Stimulated activated naive CD8-positive, alpha-beta T cell treated with anti-CD3 and anti-CD28 coated beads, Interleukin-15, Interleukin-2, amounts not matched to agents 100 ng/mL and 50 ng/mL, for 24 hours (primary cell): ENCODE data around the gene TIMM44.
A peak's percentile ranks its signal among the peaks of the same experiment; 100 is the strongest.

Source experiments
- H3K27ac Mint-ChIP-seq: one replicate; pipeline ENCODE4 v1.8.0; 2021; ENCODE audit warnings: mild to moderate bottlenecking, mixed read lengths
- H3K27me3 Mint-ChIP-seq: one replicate; pipeline ENCODE4 v1.8.0; 2021; ENCODE audit warnings: mixed read lengths
- H3K36me3 Mint-ChIP-seq: one replicate; pipeline ENCODE4 v1.8.0; 2021; ENCODE audit warnings: low read depth, mixed read lengths
- H3K4me1 Mint-ChIP-seq: one replicate; pipeline ENCODE4 v1.8.0; 2021; ENCODE audit warnings: low read depth, mixed read lengths
- H3K4me3 Mint-ChIP-seq: one replicate; pipeline ENCODE4 v1.8.0; 2021; ENCODE audit warnings: mild to moderate bottlenecking, mixed read lengths
- H3K9me3 Mint-ChIP-seq: one replicate; pipeline ENCODE4 v1.8.0; 2021; ENCODE audit warnings: mixed read lengths

TIMM44 gene

GRCh38 chr19:7910321-7911161 lies 32.9 kb downstream of the TIMM44 start:
- H3K9me3 Mint-ChIP-seq = no peaks in the 10 kb centered on the region
- peaks cover 12% of the 10 kb centered on the region for H3K27me3 Mint-ChIP-seq
- H3K36me3 Mint-ChIP-seq = peaks cover 17% of the 10 kb centered on the region
- H3K4me1 Mint-ChIP-seq = peaks cover 5% of the 10 kb centered on the region
- H3K27ac Mint-ChIP-seq = no peak overlapping the region
- H3K4me3 Mint-ChIP-seq = no peak overlapping the region

DNA sequence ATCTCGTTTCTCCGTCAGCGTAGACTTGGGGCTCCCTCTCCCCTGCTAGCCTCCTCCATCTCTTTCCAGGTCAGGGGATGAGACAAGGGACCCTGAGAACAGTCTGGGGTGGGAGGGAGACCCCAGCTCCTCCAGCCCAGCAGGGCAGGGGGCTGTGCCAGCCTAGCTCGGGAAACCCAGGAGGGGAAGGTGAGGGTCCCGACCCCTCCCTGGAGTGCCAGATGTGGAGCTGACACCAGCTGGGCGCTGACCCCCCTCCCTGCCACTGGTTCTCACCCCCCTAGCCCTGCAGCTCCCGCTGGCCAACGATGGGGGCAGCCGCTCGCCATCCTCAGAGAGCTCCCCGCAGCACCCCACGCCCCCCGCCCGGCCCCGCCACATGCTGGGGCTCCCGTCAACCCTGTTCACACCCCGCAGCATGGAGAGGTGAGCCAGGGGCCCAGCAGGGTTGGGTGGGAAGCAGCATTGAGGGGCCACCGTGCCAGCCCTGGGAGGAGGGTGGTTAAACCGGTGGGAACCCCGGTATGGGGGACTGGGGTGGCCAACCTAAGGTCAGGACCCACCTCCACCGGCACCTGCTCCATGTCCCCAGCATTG lies 33.9 kb downstream of the TIMM44 start:
- H3K4me3 Mint-ChIP-seq = no peak overlapping the region
- no peaks in the 10 kb centered on the region for H3K9me3 Mint-ChIP-seq
- H3K27ac Mint-ChIP-seq = no peak overlapping the region
- peaks cover 17% of the 10 kb centered on the region for H3K36me3 Mint-ChIP-seq
- peaks cover 11% of the 10 kb centered on the region for H3K4me1 Mint-ChIP-seq
- peaks cover 2% of the 10 kb centered on the region for H3K27me3 Mint-ChIP-seq

DNA sequence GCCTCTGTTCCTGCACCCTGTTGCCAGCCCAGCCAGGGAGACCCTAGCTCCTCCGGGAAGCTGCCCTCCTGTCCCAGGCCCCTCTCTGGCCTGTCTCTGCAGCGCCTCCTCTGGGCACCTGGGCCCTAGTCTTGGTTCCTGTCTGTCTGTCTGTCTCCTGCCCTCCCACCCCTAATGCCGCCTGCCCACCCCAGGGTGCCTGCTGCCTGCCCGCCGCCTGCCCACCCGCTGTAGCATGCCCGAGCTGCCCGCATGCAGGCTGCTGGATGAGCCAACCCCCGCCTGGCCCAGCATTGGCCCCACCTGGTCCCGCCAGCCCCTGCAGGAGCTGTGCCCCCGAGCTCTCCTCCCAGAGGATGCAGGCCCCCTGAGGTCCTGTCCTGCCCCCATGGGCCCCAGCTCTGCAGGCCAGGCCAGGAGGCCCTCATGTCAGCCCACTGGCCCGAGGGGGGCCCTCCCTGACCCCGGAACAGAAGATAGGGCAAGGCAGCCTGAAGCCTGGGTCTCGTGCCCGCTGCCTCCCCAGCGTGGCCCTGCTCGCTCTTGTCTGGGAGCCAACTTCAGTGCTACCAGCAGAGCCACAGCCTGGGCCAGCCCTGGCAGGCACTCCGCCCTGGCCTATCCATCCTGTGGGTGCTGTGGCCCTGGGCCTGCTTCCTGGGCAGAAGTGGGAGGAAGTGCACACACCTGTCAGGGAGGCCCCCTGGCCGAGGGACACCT lies 34.6 kb downstream of the TIMM44 start:
- H3K4me3 Mint-ChIP-seq = no peak overlapping the region
- H3K4me1 Mint-ChIP-seq = peaks cover 13% of the 10 kb centered on the region
- H3K9me3 Mint-ChIP-seq = no peaks in the 10 kb centered on the region
- H3K27me3 Mint-ChIP-seq = no peaks in the 10 kb centered on the region
- H3K27ac Mint-ChIP-seq = no peak overlapping the region
- peaks cover 17% of the 10 kb centered on the region for H3K36me3 Mint-ChIP-seq

- H3K27me3 Mint-ChIP-seq = no peaks in the 10 kb centered on the region
- H3K4me1 Mint-ChIP-seq = peaks cover 18% of the 10 kb centered on the region
- H3K27ac Mint-ChIP-seq = no peak overlapping the region
- no peaks in the 10 kb centered on the region for H3K9me3 Mint-ChIP-seq
- H3K36me3 Mint-ChIP-seq = peaks cover 17% of the 10 kb centered on the region
- H3K4me3 Mint-ChIP-seq = no peak overlapping the region
Observed at GRCh38 chr19:7908078-7908699, 35.3 kb downstream of the TIMM44 start.

- Mint-ChIP-seq H3K27ac (no peak overlapping the region), H3K27me3 (no peaks in the 10 kb centered on the region), H3K36me3 (peaks cover 12% of the 10 kb centered on the region), H3K4me3 (no peak overlapping the region), H3K9me3 (no peaks in the 10 kb centered on the region), H3K4me1 (peaks cover 24% of the 10 kb centered on the region)
Observed at GRCh38 chr19:7907544-7907943, 35.9 kb downstream of the TIMM44 start.

DNA sequence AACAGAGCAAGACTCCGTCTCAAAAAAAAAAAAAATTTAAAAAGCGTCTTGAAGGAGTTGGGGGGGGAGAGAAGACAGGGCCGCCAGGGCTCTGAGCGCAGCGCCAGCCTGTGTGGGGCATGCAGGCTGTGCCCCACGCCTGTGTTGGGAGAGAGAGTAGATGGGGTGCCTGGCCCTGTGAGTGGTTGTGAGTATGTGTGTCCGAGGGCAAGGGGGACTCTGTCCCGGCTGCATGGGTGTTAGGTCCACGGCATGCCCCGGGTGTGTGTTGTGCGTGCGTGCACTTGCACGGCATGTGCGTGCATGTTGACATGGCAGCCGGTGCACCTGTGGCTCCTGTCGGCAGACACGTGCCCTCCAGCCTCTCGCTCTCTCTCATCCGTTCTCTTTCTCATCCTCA lies 36.3 kb downstream of the TIMM44 start:
- peaks cover 11% of the 10 kb centered on the region for H3K36me3 Mint-ChIP-seq
- H3K27me3 Mint-ChIP-seq = no peaks in the 10 kb centered on the region
- H3K9me3 Mint-ChIP-seq = no peaks in the 10 kb centered on the region
- H3K27ac Mint-ChIP-seq = no peak overlapping the region
- H3K4me1 Mint-ChIP-seq = peaks cover 27% of the 10 kb centered on the region
- H3K4me3 Mint-ChIP-seq = no peak overlapping the region

GRCh38 chr19:7905859-7906258 lies 37.6 kb downstream of the TIMM44 start:
- H3K27ac Mint-ChIP-seq = peak overlapping the region; percentile 57

DNA sequence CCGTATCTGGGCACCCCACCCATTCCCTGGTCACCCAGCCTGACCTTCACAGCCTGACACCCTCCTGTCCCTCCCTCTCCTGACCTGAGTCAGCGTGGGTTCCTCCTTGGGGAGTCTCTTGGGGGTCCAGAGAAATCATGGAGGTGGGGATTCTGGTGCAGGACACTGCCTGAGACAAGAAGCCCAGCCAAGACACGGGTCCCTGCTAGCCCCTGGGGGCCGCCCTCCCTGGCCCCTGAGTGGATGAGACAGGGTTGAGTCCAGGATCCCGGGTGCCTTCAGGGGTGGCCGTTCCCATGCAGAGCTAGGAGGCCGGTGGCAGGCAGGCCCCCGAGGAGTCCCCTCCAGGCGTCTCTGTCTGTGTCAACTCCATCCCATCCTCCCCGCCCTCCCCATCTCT lies 38.2 kb downstream of the TIMM44 start:
- Mint-ChIP-seq H3K27ac (peak overlapping the region; percentile 81), H3K9me3 (no peaks in the 10 kb centered on the region), H3K4me3 (peak overlapping the region; percentile 85), H3K27me3 (no peaks in the 10 kb centered on the region), H3K4me1 (peaks cover 27% of the 10 kb centered on the region), H3K36me3 (no peaks in the 10 kb centered on the region)

More at GRCh38 chr19:7905859-7906258, 37.6 kb downstream of the TIMM44 start:
- peaks cover 5% of the 10 kb centered on the region for H3K36me3 Mint-ChIP-seq
- no peaks in the 10 kb centered on the region for H3K9me3 Mint-ChIP-seq
- no peaks in the 10 kb centered on the region for H3K27me3 Mint-ChIP-seq
- H3K4me1 Mint-ChIP-seq = peaks cover 27% of the 10 kb centered on the region
- peak overlapping the region; percentile 69 for H3K4me3 Mint-ChIP-seq

GRCh38 chr19:7904074-7905020 lies 39.1 kb downstream of the TIMM44 start:
- Mint-ChIP-seq H3K27ac (peak overlapping the region; percentile 81), H3K27me3 (no peaks in the 10 kb centered on the region)

GRCh38 chr19:7903244-7904073 lies 40.0 kb downstream of the TIMM44 start, which contains the start of gene MAP2K7:
Gene MAP2K7, plus strand, starts transcription at chr19:7903877. Its CDS starts 68 bp downstream, at chr19:7903945.
- Mint-ChIP-seq H3K4me3 (peak within 1 kb of the TSS; percentile 86), H3K9me3 (no peaks in the 10 kb centered on the region), H3K4me1 (peaks cover 27% of the 10 kb centered on the region), H3K36me3 (no peaks in the 10 kb centered on the region), H3K27me3 (no peaks in the 10 kb centered on the region), H3K27ac (peak within 1 kb of the TSS; percentile 96)

More at GRCh38 chr19:7904074-7905020, 39.1 kb downstream of the TIMM44 start:
- no peaks in the 10 kb centered on the region for H3K36me3 Mint-ChIP-seq
- H3K9me3 Mint-ChIP-seq = no peaks in the 10 kb centered on the region
- peaks cover 27% of the 10 kb centered on the region for H3K4me1 Mint-ChIP-seq
- peak overlapping the region; percentile 86 for H3K4me3 Mint-ChIP-seq

DNA sequence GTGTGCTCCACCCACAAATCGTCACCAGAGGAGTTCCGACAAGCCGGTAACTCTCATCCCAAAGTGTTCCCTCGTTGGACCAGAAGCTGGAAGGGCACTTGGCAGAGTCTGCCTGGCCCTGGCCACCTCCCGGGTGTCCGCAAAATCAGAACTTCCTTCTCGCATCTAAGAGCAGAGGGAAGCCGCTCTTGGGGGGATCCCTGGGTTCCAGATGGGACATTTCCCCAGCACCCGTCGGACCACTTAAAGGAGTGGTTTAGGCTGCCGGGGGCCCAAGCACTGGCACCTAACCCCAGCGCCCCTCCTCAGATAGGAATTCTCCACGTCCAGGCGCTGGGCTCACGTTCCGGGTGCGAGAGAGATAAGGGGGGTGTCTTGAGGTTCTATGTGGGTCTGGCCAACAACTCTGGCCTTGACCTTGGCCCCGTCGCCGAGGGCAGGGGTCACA lies 40.6 kb downstream of the TIMM44 start:
- H3K9me3 Mint-ChIP-seq = no peaks in the 10 kb centered on the region
- peaks cover 27% of the 10 kb centered on the region for H3K4me1 Mint-ChIP-seq
- H3K4me3 Mint-ChIP-seq = peak overlapping the region; percentile 86
- H3K27ac Mint-ChIP-seq = peak overlapping the region; percentile 96
- no peaks in the 10 kb centered on the region for H3K27me3 Mint-ChIP-seq
- H3K36me3 Mint-ChIP-seq = no peaks in the 10 kb centered on the region

DNA sequence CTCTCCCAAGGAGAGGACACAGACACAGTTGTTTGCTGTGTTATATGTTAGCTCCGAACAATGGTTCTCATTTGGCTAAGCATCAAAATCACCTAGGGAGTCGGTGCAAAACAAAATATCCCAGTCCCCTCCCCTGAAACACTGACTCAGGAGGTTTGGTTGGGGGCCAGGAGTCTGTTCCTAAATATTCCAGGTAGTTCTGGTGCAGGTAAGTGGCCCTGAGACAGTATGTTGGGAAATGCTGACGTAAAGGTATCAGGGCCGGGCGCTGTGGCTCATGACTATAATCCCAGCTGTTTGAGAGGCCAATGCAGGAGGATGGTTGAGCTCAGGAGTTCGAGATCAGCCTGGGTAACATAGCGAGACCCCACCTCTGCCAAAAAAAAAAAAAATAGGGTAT lies 42.1 kb downstream of the TIMM44 start:
- Mint-ChIP-seq H3K4me3 (no peak overlapping the region), H3K4me1 (peaks cover 27% of the 10 kb centered on the region), H3K36me3 (no peaks in the 10 kb centered on the region), H3K27ac (no peak overlapping the region), H3K27me3 (no peaks in the 10 kb centered on the region), H3K9me3 (no peaks in the 10 kb centered on the region)

GRCh38 chr19:7900931-7901330 lies 42.5 kb downstream of the TIMM44 start:
- Mint-ChIP-seq H3K27me3 (no peaks in the 10 kb centered on the region), H3K9me3 (no peaks in the 10 kb centered on the region), H3K36me3 (no peaks in the 10 kb centered on the region), H3K27ac (no peak overlapping the region), H3K4me1 (peaks cover 27% of the 10 kb centered on the region), H3K4me3 (no peak overlapping the region)
